Stimulated activated CD4-positive, alpha-beta T cell treated with anti-CD3 and anti-CD28 coated beads, TNF-alpha, amount 100 ng/mL, for 1 hour (primary cell): ENCODE results near the gene C1orf21.

Source experiments
- DNase-seq, 3 donors: peaks; one replicate each; pipeline ENCODE4 v3.0.0-alpha.2; 2020; ENCODE audit warnings: low read depth in 3 of 3, low spot score in 1 of 3

C1orf21 gene

DNA sequence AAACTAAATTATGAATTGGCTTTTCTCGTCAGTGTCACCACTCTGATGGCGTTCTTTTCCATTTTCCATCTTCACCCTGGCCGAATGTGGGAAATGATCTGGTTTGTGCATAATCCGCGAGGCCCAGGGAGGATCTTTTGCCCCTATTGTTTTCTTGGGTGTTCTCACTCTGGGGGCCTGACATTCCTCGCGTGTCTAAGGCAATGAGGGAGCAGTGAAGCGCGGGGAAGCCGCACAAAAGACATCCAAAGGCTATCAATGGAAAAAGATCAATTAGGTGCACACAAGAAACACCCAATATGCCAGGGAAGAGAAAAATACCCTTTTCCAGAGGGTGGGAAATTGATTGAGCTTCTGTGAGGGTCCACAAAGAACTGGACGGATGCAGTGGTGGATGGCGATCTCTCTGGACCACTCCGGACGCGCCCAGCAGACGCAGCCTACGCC is 941 bp upstream of the C1orf21 start:
- no peak for DNase-seq

DNA sequence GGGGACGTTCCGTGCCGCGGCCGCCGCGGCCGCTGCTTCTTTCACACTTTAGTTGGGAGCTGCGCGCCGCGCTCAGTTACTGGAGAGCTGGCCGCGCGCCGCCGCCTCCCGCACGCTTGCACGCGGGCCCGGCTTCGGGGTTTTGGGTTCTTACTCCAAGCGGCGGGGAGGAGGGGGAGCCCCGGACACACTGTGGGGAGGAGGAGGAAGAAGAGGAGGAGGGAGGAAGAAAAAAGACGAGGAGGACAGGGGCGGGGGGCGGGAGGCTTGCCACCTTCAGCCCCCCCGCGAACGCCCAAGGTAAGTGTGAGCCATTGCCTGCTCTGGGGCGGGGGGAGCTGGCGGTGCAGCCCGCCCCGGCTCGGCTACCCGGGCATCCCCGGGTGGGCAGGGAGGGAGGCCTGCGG is 243 bp downstream of the C1orf21 start:
- no peak for DNase-seq

DNA sequence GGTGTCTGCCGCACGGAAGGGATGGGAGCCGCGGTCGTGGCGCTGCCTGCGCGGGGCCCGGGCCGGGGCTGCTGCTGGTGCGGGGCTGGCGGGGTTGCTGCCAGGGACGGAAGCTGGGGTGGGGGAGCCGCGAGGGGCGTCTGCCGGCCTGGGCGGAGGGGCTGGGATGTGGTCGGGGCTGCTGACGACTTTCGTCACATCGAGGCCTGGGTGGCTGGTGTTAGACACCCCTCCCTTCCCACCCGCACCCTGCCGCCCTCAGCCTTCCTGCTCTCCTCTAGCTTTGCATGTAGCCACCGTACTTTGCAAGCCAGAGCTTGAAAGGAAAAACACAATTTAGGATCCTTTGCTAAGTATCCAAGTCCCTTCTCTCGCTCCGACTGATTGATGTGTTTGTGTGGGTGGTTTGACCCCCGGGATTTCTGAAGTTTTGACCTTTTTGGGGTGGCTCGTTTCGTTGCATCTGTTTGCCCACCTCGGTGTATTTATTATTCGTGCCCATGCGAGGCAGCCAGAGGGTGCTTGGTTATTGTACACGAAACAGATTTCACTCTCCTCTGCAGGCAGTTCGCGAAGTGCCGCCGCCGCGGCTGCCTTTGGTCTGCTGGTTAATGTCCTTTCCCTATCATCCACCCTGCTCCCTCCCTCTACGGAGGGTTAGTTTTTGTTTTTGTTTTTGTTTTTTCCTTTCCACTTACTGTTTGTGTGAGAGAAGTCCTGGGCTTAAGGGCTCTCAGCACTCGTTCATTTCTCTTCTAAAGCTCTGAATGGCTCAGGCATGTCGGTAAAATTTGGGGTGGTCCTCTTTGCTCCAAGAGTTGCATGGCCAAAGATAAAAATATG is 868 bp downstream of the C1orf21 start:
- DNase-seq, result no peak

DNA sequence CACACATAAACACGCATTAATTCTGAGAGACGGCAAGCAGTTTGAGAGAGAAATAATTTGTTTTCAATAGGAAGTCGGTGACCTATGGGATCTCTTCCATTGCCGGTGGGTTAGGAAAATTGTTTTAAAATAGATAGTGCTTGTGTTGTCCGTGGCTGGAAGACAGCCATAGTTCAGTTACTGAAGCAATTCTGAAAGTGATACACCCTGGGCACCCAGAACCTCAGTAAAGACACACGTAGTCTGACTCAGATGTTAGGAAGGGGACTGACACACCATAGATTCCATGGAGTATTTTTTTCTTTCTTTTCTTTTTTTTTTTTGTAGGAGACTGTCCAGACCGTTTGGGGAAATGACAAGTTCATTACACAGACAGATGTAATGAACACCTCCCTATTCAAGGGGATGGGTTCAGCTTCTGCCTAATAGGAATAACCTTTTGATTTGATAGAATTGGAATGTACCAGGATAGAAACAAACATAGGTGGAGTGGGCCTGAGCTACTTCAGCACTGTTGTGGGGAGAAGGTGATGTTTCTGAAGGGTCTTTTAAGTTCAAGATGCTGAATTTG is 1.6 kb downstream of the C1orf21 start:
- DNase-seq, result no peak

DNA sequence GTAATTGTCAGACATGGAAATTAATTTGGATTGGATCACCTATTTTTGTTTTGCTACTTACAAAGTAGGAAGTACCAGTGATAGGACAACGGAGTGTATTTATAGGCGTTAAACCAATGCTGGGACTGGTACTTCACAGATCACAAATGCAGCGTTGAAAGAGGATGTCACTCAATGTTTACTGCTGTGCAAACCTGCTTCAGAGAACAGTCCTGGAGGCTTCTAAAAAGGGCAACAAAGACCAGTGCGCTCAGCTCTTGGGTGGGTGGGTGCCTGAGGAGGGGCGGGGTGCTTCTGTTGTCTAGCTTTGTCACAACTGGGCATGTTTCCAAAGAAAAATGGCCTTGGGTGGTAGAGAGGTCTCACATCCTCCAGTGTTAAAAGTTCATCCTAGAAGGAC is 2.1 kb downstream of the C1orf21 start:
- no peak for DNase-seq

DNA sequence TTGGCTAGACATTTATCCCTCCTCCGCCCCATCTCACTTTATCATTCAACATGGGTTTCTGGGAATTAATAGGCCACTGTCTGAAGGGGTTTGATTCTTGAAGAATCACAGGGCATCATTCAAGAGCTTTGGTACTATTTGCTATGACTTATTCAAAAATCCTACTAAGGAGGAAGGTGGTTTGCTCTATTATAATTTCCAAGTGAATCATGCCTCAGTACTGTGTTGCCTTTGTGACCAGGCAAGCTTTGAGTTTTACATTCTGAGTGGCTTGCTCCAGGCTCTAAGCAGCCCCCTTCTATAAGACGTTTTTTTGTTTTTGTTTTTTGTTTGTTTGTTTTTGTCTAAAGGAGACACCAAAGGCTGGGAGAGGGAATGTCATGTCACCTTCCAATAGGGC is 2.6 kb downstream of the C1orf21 start:
- no peak for DNase-seq

DNA sequence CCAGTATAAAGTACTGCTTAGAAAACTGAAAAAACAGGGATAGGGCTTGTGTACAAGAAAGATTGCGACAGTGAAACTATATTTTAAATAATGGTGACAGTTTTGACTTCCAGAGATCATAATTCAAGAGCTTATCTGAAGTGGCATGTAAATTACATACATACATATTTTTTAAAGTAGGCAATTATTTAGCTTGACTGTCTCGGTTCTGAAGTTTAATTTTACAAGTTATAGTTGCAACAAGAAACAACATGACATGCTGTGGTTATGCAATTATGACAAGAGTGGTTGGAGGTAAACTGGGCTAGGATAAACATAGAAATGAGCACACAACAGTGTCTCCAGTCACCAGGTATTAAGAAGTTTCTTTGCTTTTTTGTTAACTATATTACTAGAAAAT is 4.1 kb downstream of the C1orf21 start:
- DNase-seq, result no peak

DNA sequence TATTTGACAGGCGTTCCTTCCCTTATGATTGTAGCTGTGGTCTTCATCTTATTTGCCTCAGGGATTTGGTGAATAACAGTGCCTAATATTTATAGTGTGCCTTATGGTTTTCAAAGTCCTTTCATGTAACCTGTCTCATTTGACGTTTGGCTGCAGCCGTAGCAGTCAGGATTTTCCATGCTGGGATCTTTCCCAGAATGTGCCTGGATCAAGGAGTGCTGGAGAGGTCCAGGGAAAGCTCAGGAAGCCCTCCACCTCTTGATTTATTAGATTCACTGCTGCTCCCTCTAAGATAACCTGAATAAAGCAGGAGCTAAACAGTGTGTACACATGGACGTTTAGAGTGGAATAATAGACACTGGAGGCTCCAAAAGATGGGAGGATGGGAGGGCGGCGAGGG is 5.2 kb downstream of the C1orf21 start:
- DNase-seq, result no peak

DNA sequence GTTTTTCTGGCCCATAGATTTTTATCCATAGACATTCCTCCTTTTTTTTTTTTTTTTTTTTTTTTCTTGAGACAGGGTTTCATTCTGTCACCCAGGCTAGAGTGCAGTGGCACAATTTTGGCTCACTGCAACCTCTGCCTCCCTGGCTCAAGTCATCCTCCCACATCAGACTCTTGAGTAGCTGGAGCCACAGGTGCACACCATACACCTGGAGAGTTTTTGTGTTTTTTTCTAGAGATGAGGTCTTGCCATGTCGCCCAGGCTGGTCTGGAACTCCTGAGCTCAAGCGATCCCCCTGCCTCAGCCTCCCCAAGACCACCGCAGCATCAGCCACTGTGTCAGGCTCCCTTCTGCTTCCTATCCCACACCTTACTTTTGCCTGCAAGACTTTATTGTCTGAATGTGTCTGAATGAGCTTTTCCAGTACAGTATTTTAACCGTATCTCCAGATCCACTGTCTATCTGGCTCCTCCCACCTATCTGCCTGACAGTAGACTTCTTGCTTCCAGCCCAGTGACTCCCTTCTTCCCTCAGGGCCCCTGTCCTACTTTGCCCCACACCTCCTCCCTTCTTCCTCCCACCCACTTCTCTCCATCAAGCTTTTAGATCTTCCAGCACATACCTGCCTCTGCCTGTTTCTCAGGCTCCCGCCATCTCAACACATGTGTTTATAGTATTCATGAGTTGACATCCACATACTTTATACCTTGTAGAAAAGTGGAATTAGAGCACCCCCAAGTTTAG is 6.1 kb downstream of the C1orf21 start:
- no peak for DNase-seq

DNA sequence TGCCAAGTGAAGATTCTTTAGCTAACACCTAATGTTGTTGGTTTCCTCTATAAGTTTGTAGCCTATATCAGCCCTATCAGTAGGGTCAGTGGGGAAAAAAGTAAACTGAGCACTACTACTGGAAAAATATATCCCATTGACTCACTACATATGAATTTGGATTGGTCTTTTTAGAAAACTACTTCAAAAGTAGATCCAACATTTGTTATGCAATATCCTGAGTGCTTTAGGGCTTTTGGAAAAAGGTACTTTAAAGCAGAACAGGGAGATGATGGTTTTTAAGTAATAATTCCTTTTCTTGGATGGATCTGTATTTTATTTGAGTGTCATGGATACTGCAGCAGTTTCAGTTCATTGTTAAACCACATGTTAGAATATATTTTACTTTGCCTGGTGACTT is 7.1 kb downstream of the C1orf21 start:
- DNase-seq, result no peak

DNA sequence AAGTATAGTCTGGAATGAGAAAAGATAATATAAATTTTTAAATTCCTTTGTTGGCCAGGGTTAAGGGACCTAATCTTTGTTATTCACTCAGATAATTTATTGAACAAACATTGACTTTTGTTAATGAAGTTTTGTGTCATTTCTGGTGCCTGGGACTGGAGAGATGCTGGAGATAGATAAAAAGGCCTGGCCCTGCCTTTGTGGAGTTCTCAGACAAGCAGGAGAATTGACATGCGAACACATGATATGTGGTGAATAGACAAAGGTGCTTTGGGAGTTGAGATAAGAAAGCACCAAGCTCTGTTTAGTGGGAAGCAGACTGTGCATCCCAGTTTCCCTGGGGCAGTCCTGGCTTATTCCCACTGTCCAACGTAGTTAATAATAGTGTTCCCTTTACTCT is 8.5 kb downstream of the C1orf21 start:
- no peak for DNase-seq

DNA sequence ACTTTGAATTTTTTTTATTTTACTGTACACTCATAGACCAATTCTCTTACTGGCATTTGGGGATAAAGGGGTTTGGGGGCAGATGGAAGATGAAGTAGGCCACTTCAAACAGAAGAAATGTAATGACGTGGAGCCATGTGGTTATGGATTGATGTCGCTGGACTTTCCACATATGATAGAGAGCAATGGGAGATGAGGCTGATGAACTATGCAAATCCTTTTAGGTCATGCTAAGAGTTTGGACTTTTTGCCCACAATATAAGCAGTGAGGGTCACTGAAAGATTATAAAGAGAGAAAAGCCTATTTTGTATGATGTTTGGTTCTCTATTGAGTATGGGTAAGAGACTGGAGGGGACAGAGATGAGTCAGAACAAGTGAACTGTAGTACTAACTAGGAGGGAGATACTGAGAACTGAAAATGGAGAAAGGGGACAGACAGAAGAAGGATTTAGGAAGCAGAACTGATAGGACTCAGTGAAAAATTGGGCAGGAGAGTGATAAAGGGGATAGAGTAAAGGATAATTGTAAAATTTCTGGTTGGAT is 9.2 kb downstream of the C1orf21 start:
- no peak for DNase-seq

DNA sequence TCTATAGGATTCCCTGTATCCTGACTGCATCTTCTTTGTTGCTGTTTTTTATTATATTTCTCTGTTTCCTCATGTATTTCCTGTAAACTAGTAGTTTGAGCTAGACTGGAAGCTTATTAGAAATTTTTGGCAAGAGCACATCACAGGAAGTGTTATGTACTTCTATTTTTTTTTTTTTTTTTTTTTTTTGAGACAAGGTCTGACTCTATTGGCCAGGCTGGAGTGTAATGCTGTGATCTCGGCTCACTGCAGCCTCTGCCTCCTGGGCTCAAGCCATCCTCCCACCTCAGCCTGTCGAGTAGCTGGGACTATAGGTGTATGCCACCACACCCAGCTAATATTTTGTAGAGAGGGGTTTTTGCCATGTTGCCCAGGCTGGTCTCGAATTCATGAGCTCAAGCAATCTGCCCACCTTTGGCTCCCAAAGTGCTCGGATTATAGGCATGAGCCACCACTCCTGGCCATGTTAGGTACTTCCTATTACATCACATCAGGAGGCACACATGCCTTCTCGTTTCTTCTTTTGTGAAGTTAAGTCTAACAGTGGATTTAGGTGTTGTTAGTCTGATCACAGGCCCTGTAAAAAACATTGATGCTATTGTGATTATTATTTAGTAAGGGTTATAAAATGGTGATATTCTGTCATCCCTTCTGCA is 12.5 kb downstream of the C1orf21 start:
- no peak for DNase-seq

DNA sequence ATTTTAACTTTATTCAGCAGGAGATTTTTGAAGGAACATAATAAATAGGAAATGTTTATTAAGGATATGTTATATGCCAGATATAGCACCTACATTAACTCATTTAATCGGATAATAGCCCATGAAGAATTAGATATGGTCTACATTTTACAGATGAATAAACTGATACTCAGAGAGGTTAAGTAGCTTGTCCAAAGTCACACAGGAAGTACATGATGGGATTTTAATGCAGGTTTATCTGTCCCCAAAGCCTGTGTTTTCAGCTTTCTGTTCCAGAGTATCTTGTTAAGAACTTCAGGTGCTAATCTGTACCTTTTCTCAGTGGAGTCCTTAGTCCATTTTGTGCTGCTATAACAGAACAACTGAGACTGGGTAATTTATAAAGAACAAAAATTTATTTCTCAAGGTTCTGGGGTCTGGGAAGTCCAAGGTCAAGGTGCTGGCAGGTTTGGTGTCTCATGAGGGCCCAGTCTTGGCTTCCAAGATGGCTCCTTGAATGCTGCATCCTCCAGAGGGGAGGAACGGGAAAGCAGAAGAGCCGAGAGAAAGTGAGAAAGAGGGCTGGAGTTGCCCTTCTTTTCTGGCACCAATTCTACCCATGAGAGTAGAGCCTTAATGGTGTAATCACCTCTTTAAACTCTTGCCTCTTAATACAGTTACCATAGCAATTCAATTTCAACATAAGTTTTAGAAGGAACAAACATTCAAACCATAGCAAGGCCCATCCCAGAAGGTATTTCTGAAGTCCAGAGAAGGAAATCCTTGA is 17.3 kb downstream of the C1orf21 start:
- no peak for DNase-seq

DNA sequence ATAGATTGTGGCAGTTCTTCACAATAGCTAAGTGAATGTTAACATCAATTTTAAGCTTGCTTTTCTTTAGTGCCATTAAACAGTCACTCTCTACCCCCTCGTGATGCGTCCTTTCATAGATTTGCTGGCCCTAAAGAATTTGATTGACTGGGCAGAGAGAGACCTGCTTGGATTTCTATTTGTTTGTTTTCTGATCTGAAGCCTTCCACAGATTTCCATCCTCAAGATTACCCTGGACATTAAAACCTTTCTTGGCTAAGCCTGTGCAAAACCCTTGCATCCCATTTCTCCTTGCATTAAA is 17.8 kb downstream of the C1orf21 start:
- no peak for DNase-seq

DNA sequence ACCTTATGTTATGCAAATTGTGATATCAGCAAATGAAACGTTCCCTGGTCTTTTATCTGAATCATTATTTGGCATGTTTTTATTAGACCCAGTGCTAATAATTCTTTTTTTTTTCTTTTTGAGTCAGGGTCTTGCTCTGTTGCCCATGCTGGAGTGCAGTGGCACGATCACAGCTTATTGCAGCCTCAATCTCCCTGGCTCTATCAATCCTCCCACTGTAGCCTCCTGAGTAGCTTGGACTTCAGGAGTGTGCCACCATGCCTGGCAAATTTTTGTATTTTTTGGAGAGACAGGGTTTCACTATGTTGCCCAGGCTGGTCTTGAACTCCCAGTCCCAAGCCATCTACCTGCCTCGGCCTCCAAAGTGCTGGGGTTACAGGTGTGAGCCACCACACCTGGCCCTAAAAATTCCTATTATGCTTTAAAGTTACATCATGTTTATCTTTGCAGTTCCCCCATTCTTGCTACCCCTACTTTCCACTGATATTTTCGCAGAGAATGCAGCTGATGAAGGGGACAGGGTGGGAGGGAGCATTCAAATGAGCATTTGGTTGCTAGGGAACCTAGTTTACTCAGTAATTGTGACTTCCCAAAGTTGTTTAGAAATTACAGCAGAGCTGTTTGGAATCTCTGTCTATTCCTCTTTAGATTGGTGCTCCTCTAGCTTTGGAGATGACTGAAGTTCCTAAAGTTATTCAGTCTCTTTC is 18.4 kb downstream of the C1orf21 start:
- no peak for DNase-seq

DNA sequence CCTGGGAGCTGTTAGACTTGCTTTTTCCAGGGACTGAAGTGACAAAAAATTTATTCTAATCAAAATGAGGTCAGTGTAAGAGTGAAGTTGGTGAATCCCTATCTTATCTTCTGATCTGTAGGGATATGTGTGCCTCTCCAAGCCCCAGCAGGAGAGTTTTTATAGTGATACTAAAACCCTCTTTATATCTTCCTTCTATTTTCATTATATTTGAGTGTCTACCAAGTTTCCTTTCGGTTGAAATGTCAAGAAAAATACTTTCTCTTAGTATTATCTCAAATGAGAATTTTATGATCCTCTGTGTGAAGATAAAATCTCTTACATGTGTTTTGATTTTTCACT is 18.9 kb downstream of the C1orf21 start:
- no peak for DNase-seq

DNA sequence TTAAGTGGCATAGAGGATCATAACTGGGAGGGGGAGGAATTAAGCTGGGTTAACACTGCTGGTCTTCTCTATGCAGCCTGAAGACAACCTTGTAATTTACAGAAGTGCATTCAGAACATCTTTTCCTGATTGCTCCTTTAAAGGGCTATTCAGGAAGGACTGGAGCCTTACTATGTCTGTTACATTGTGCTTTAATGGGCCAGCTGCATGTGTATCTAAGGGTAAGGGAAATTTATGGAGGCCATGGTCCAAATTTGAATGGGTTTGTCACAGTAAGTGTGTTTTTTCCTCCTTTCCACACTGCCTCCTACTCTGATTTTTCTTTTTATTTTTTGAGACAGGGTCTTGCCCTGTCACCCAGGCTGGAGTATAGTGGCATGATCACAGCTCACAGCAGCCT is 19.6 kb downstream of the C1orf21 start:
- no peak for DNase-seq

DNA sequence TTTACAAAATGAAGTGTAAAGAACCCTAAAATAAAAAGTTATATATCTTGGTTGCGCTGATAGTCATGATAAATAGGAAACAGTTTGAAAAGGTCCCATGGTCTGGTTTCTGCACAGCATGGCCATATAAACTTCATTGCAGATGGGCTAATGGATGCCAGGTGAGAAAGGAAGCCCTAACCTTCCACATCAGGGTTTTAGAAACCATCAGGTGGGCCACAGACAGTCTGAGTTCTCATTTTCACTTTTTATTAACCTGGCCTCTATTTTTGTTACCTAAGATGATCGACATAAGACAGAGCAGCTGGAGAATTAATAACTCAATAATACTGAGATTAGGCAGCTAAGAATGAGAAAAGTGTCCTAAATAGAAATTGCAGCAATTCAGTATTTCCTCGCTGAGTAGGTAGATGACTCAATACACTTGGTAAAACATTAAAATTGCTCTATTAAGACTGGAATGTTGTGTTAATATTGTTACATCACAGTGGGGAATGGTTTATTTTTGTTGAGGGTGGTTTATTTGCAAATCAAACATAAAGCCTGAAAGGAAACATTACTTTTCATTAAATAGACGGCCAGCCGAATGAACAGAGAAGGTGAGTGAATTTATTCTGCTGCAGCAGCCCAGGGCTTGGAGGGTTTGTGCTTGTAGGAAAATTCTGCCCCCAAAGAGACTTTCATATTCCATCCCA is 21.1 kb downstream of the C1orf21 start:
- DNase-seq, result no peak

DNA sequence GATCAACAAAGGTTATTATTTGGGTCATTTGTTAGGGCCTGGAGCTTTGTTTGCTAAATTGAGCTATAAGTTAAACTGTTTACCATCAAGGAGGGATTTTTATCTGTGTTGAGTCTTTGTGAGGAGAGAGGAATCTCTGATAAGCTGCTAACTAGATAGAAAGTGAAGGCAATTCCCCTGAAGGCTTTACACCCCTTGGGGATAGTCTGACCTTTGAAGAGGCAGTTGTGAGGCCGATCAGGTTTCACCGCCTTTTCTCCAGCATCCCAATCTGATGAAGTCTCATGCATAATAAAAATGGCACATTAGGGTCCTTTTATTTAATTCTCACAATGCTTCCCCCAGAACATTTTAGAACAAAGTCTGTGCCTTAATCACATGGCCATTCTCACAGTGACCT is 21.8 kb downstream of the C1orf21 start:
- DNase-seq, result no peak
